ENCODE data around the gene GPATCH8. TPM values are rescaled to one million over a fixed set of nuclear protein-coding genes. Genes with fewer than 3 reads are reported as not detected.

The GPATCH8 gene
- total and polyA plus RNA-seq, 10 of the 15 experiments (the other 5 are each of a cell fraction or from before 2014, with no cell fraction given): 11.7 to 45.1 (median 21.3) TPM

- Histone ChIP-seq H3K9me3 (replicated peaks; ENCODE audit: control insufficient read depth, insufficient read depth, low read length) (no peaks in the 10 kb centered on the region), H3K4me1 (ENCODE audit: control insufficient read depth, insufficient read depth, low read length) (peaks cover 1% of the 10 kb centered on the region), H4K20me1 (ENCODE audit: control insufficient read depth, insufficient read depth) (no peaks in the 10 kb centered on the region), H3K79me2 (ENCODE audit: control insufficient read depth, insufficient read depth, low read length) (peaks cover under 1% of the 10 kb centered on the region; the same call in 1 of the 2 replicates), H3K27me3 (replicated peaks in 1 of 2; ENCODE audit: control insufficient read depth in 2 of 2, insufficient read depth in 2 of 2, low read length in 1 of 2) (no peaks in the 10 kb centered on the region; a peak in 1 of 4 replicates), H3K4me2 (ENCODE audit: control insufficient read depth, insufficient read depth) (no peak overlapping the region), H3K36me3 (ENCODE audit: control insufficient read depth in 2 of 2, insufficient read depth in 2 of 2, low read length in 1 of 2) (peaks cover 12% of the 10 kb centered on the region in 2 experiments; a peak in 3 of 4 replicates), H2AFZ (ENCODE audit: control insufficient read depth, low read depth, low read length) (no peak overlapping the region), H3K4me3 (no peak overlapping the region), H3K9ac (ENCODE audit: control insufficient read depth, insufficient read depth, low read length) (no peak overlapping the region), H3K27ac (ENCODE audit: control insufficient read depth, insufficient read depth) (no peak overlapping the region)
- ATAC-seq (no peak), FAIRE-seq (no peak), DNase-seq (ENCODE audit: low read depth, low spot score) (no peak)
- intact Hi-C loops (cut with micrococcal nuclease; ENCODE audit: unreplicated experiment) (no loop called here), in situ Hi-C loops (cut with MboI) (no loop called here)
- TF ChIP-seq CUX1 (IDR thresholded peaks at IDR 0.05; ENCODE audit: insufficient replicate concordance, low read depth, low read length) (no peak), TARDBP (IDR thresholded peaks at IDR 0.05; ENCODE audit: borderline replicate concordance) (no peak), E2F4 (IDR thresholded peaks at IDR 0.05; ENCODE audit: low read depth, low read length) (no peak), RBBP5 (conservative IDR thresholded peaks at IDR 0.05) (no peak), IKZF1 (conservative IDR thresholded peaks at IDR 0.05) (no peak), IKZF2 (IDR thresholded peaks at IDR 0.05) (no peak), POLR2AphosphoS5 (IDR thresholded peaks at IDR 0.05; ENCODE audit: low read length) (no peak), RELA (IDR thresholded peaks at IDR 0.05; ENCODE audit: borderline replicate concordance, partially characterized antibody) (no peak), TCF3 (IDR thresholded peaks at IDR 0.05; ENCODE audit: borderline replicate concordance, insufficient read depth, low read depth, low read length) (no peak), EGR1 (IDR thresholded peaks at IDR 0.05; ENCODE audit: borderline replicate concordance in 1 of 2, low read depth in 2 of 2, low read length in 2 of 2) (no peak), CHD2 (IDR thresholded peaks at IDR 0.05; ENCODE audit: borderline replicate concordance, low read depth, low read length) (no peak), SMC3 (IDR thresholded peaks at IDR 0.05; ENCODE audit: borderline replicate concordance, low read length) (no peak), SMARCA5 (IDR thresholded peaks at IDR 0.05) (no peak), ELK1 (IDR thresholded peaks at IDR 0.05; ENCODE audit: low read depth, low read length) (no peak), NRF1 (conservative IDR thresholded peaks at IDR 0.05; ENCODE audit: low read depth, low read length) (no peak), GABPA (IDR thresholded peaks at IDR 0.05; ENCODE audit: low read depth) (no peak), STAT3 (IDR thresholded peaks at IDR 0.05; ENCODE audit: low read depth, low read length) (no peak), GATAD2B (conservative IDR thresholded peaks at IDR 0.05; ENCODE audit: low read depth) (no peak)
- POLR2A ChIA-PET: no interaction called here
- RAD21 ChIA-PET (ENCODE audit: unreplicated experiment): interaction anchor here (1.2 to 1.5 kb wide), 2 partner anchors 146 to 168 kb away, joined by 3 read pairs; no protein-coding TSS in a partner anchor
- SMC1A ChIA-PET (ENCODE audit: uncharacterized antibody, unreplicated experiment): no interaction called here
- BruUV-seq (replicated peaks): no TSS peak
- WGBS (ENCODE audit: insufficient coverage, insufficient replicate concordance, low lambda C conversion rate, missing lambda C conversion rate): 72% methylated on average over 15 of the region's 17 CpGs
- CTCF ChIA-PET: interaction anchor here (1.1 to 1.6 kb wide), 3 partner anchors 9 to 146 kb away, joined by 3 to 4 read pairs (median 3); no protein-coding TSS in a partner anchor
These were observed 147.5 kb downstream of the GPATCH8 start for GRCh38 chr17:44355642-44356099.

All from GM12878 (cell line).